Right lobe of liver (tissue), 6 donors: Measurements from ENCODE around the gene NPDC1. TPM values are rescaled to one million over a fixed set of nuclear protein-coding genes. Genes with fewer than 3 reads are reported as not detected.
"Not testable (repeated sequence)": the region's sequence is repeated elsewhere in the genome, so short reads cannot be mapped to it uniquely, and the experiment has no call there.

Source experiments
- ATAC-seq, 4 donors: fragments of 200-7000 bp; cut with Tn5 transposase; one replicate each; pipeline ENCODE4 v1.9.1; 2020; ENCODE audit warnings: mild to moderate bottlenecking in 4 of 4, moderate library complexity in 4 of 4
- DNase-seq, 3 donors: peaks; one replicate each; pipeline ENCODE4 v3.0.0-alpha.2; 2020
- H3K27ac ChIP-seq, 3 donors: fragments of 200-600 bp; one replicate each; pipeline ENCODE4 v1.8.0; 2022
- H3K27me3 ChIP-seq, 2 donors: fragments of 200-600 bp; one replicate each; pipeline ENCODE4 v1.8.0; 2022
- H3K36me3 ChIP-seq, 4 donors: fragments of 200-600 bp; sonication (generic) in 1 of 4; one replicate each; pipeline versions ENCODE4 v1.5.1 to v1.8.0; 2017 to 2022; ENCODE audit warnings: control low read depth in 1 of 4
- H3K4me1 ChIP-seq, 4 donors: fragments of 200-600 bp; sonication (generic) in 1 of 4; one replicate each; pipeline versions ENCODE4 v1.5.1 to v1.8.0; 2017 to 2022; ENCODE audit warnings: control low read depth in 1 of 4
- H3K4me3 ChIP-seq, 3 donors: fragments of 200-600 bp; one replicate each; pipeline ENCODE4 v1.8.0; 2022
- H3K9me3 ChIP-seq, 4 donors: fragments of 200-600 bp; sonication (generic) in 1 of 4; one replicate each; pipeline versions ENCODE4 v1.5.1 to v1.8.0; 2017 to 2022; ENCODE audit warnings: control low read depth in 1 of 4
- POLR2A ChIP-seq: fragments of 450-650 bp; IDR thresholded peaks from one replicate; pipeline ENCODE4 v1.6.1; 2017; ENCODE audit warnings: antibody characterized with exemption, mild to moderate bottlenecking
- WGBS: methylation state at CpG from one replicate; pipeline ENCODE4 v1.1.6; 2018; ENCODE audit warnings: low coverage, low lambda C conversion rate; ENCODE audit not compliant: insufficient coverage; ENCODE audit errors: missing lambda C conversion rate; 5-methylcytosine and 5-hydroxymethylcytosine counted together
- intact Hi-C, 2 donors: fragments of 100-400 bp; cut with DNase I; formaldehyde crosslinking; loops; one replicate each; pipeline versions ENCODE4 v1.11.2 to v1.14.1; 2022
- total RNA-seq, 6 experiments: library from RNA; depleted of rRNA in 2 of 6; stranded (reverse); fragments of >200 nt in 2 of 6; fragmentation: NEBNext Ultra II Directional in 3 of 6; extraction: Animal tissue kit (Norgen Biotek cat#: 25700) in 3 of 6; gene quantifications; one replicate each; pipeline versions ENCODE4 v1.1.0 to v1.2.4, GENCODE V29; 2016 to 2023
- TF ChIP-seq, protein P1 (sequence below), 4 donors: fragments of 200-600 bp in 3 of 4; fragments of 450-650 bp in 1 of 4; IDR thresholded peaks; one replicate each; pipeline versions ENCODE4 v1.5.1 to v1.8.0; 2016 to 2022; ENCODE audit warnings: antibody characterized with exemption in 4 of 4, mild to moderate bottlenecking in 2 of 4
- donor health status: DM: no; HTN: yes; CAD: no.
- donor health status: DM: no; HTN: no; CAD: no.
- donor health status: DM: no; HTN: no; CAD: no.
- donor health status: DM: no; HTN: yes; CAD: no.
- donor health status: DM: no; HTN: yes; CAD: no.

Gene NPDC1
- total RNA-seq, 6 experiments from 2014 or later = 9.3 to 14.9 (median 12.2) TPM

DNA sequence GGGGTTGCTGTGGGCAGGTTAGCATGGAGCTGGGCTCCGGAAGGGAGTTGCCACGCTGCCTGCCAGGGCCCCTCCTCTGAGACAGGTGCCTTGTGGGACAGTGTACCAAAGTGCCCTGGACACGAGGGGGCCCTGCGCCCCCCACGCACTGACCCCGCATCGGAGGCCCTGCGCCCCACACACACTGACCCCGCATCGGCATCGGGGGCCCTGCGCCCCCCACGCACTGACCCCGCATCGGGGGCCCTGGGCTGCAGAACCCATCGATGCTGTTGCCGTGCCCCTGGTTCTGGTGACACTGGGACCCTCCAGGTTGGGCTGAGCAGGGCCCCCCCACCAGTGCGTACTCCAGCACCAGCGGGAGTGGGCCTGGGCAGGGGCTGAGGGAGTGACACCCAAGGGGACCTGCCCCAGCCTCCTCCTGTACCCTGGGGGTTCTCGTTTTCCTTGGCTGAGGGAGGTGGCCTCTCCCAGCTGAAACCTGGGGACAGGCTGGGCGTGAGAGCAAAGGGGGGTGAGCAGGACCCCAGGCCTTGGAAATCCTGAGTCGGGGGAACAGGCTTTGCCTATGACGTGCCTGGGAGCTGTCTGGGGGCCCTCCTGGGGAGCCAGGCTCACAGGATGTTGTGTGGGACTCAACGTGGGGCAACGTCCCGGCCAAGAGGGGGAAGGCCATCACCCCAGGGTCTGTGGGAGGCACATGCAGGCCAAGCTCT is 17.5 kb upstream of the NPDC1 start:
- intact Hi-C loops = no loop called here
- DNase-seq = no peak
- ATAC-seq = no peak

DNA sequence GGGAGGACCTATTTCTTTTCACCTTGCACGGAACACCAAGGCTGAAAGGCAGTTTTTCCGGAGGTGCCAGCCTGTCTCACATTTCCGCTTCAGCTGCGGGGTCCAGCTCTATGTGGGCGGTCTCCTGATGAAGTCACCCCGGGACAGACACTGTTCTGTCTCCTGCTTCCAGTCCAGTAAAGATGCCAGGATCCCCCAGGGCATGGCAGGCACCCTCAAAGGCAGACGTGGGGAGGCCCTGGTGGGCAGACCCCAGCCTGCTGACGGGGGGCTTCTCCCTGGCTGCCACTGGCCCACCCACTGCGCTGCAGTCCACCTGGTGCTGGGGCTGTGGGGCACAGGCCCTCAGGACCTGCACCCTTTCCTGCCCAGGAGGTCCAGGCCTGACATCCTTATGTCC is 16.8 kb upstream of the NPDC1 start:
- H3K27me3 ChIP-seq, H3K4me3 ChIP-seq, DNase-seq, ATAC-seq, H3K36me3 ChIP-seq, intact Hi-C loops, H3K9me3 ChIP-seq, H3K4me1 ChIP-seq, H3K27ac ChIP-seq: not testable (repeated sequence)
- no CpG with 5 or more reads among the region's 9 CpGs for WGBS

More for the DNA sequence above, 17.5 kb upstream of the NPDC1 start:
- no peaks in the 10 kb centered on the region for H3K9me3 ChIP-seq
- no CpG with 5 or more reads among the region's 26 CpGs for WGBS
- H3K4me1 ChIP-seq = no peaks in the 10 kb centered on the region
- H3K4me3 ChIP-seq = no peak overlapping the region
- TF ChIP-seq, protein P1, sequence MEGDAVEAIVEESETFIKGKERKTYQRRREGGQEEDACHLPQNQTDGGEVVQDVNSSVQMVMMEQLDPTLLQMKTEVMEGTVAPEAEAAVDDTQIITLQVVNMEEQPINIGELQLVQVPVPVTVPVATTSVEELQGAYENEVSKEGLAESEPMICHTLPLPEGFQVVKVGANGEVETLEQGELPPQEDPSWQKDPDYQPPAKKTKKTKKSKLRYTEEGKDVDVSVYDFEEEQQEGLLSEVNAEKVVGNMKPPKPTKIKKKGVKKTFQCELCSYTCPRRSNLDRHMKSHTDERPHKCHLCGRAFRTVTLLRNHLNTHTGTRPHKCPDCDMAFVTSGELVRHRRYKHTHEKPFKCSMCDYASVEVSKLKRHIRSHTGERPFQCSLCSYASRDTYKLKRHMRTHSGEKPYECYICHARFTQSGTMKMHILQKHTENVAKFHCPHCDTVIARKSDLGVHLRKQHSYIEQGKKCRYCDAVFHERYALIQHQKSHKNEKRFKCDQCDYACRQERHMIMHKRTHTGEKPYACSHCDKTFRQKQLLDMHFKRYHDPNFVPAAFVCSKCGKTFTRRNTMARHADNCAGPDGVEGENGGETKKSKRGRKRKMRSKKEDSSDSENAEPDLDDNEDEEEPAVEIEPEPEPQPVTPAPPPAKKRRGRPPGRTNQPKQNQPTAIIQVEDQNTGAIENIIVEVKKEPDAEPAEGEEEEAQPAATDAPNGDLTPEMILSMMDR (IDR thresholded peaks at IDR 0.05) = no peak
- no peak for TF ChIP-seq POLR2A
- peaks cover 0 to under 1% of the 10 kb centered on the region in 2 donors for H3K27me3 ChIP-seq
- H3K27ac ChIP-seq = no peak overlapping the region
- no peaks in the 10 kb centered on the region for H3K36me3 ChIP-seq

DNA sequence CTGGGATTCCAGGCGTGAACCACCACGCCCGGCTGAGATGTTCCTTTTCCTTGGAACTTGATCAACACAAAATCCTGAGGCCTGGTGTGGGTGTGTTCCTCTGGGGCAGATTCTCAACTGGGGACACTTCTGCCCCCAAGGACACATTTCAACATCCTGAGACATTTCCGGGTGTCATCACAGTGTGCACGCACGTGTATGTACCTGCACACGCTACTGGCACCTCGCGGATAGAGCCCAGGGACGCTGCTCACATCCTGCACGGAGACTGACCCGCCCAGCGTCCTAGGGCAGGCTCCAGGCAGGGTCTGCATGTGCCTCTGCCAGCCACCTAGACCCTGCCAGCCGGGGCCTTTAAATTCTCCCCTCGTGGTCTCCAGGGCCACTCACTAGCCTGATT is 16.4 kb upstream of the NPDC1 start:
- intact Hi-C loops = no loop called here
- 73% methylated on average over 8 of the region's 15 CpGs for WGBS

DNA sequence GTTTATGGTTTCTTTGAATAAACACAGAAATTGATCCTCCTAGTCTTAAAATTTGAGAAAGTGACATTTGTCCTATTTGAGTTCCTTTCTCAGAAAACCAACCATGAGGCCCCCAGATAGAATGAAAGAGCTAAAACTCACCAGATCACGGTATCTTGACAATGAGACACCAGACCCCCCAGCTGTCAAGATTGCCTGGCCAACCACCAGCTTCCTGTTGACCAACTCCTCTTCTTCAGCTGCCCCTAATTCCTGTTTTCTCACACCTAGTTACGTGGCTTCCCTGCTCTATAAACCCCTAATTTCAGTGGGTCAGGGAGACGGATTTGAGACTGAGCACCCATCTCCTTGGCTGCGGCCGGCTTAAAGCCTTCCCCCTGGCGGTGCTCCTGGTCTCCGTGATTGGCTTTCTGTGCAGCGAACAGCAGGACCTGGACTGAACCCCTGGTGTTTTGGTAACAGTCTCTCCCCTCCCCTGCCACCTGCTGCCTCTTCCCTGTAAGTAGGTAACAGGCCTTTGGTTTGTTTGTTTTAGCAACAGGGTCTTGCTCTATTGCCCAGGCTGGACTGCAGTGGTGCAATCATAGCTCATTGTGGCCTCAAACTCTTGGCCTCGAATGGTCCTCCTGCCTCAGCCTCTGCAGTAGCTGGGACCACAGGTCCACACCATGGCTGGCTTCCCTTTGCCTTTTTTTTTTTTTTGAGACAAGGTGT is 12.7 kb upstream of the NPDC1 start:
- Histone ChIP-seq H3K4me3 (no peak overlapping the region), H3K27ac (no peak overlapping the region), H3K36me3 (no peaks in the 10 kb centered on the region), H3K4me1 (peaks cover 2 to 21% (median 11%) of the 10 kb centered on the region in 4 donors), H3K9me3 (no peaks in the 10 kb centered on the region), H3K27me3 (no peaks in the 10 kb centered on the region)
- 59% methylated on average over 3 of the region's 9 CpGs for WGBS
- DNase-seq (no peak), ATAC-seq (no peak)
- TF ChIP-seq POLR2A = no peak
- TF ChIP-seq, protein P1 (IDR thresholded peaks at IDR 0.05) = no peak
- intact Hi-C loops = no loop called here

More for the DNA sequence above, 16.4 kb upstream of the NPDC1 start:
- H3K4me1 ChIP-seq = no peaks in the 10 kb centered on the region
- no peak overlapping the region for H3K27ac ChIP-seq
- no peak for DNase-seq
- ATAC-seq = no peak
- no peaks in the 10 kb centered on the region for H3K27me3 ChIP-seq
- no peaks in the 10 kb centered on the region for H3K36me3 ChIP-seq
- H3K4me3 ChIP-seq = no peak overlapping the region
- TF ChIP-seq POLR2A = no peak
- TF ChIP-seq, protein P1 (IDR thresholded peaks at IDR 0.05) = no peak
- no peaks in the 10 kb centered on the region for H3K9me3 ChIP-seq

DNA sequence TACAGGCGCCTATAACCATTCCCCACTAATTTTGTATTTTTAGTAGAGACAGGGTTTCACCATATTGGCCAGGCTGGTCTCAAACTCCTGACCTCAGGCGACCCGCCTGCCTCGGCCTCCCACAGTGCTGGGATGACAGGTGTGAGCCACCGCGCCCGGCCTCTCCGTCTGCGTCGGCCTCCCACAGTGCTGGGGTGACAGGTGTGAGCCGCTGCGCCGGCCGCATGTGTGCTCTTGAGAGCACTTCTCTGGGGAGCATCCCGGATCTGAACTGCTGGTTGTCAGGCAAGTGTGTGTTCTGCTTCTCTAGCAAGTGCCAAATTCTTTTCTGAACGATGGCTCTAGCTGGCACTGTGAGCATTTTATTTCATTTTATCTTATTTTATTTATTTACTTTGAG is 11.6 kb upstream of the NPDC1 start:
- Histone ChIP-seq H3K27me3 (no peaks in the 10 kb centered on the region), H3K9me3 (no peaks in the 10 kb centered on the region), H3K4me1 (peaks cover 2 to 27% (median 11%) of the 10 kb centered on the region in 4 donors), H3K27ac (no peak overlapping the region), H3K36me3 (no peaks in the 10 kb centered on the region), H3K4me3 (no peak overlapping the region)
- no peak for DNase-seq
- no peak for ATAC-seq
- TF ChIP-seq, protein P1 (IDR thresholded peaks at IDR 0.05) = no peak
- TF ChIP-seq POLR2A = no peak
- intact Hi-C loops = no loop called here
- WGBS = 77% methylated on average over 14 of the region's 16 CpGs
